ENCODE measurements around the gene CILP2.

CILP2 gene

DNA sequence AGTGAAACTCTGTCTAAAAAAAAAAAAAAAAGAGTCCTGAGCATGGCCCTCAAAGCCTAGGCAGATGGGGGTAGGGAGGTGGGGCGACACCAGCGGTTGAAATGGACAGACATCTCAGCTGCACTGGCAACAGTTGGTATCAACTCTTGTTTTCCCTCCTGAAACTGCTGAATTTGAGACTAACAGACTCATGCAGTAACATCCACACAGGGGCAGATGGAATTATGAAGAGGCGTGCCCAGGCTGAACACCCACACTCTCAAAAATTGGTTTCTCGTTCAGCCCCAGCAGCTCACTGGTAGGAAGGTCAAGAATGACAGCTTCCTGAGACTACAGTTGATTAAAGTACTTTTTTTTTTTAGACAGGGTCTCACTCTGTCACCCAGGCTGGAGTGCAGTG lies 56.3 kb downstream of the CILP2 start:
- DNase-seq (ENCODE audit: low read depth) = no peak
- TF ChIP-seq CTCF (IDR thresholded peaks at IDR 0.05; ENCODE audit: control insufficient read depth, extremely low read depth, insufficient read depth) = no peak
- no peak overlapping the region for H3K4me3 ChIP-seq (ENCODE audit: low read depth, low read length)

DNA sequence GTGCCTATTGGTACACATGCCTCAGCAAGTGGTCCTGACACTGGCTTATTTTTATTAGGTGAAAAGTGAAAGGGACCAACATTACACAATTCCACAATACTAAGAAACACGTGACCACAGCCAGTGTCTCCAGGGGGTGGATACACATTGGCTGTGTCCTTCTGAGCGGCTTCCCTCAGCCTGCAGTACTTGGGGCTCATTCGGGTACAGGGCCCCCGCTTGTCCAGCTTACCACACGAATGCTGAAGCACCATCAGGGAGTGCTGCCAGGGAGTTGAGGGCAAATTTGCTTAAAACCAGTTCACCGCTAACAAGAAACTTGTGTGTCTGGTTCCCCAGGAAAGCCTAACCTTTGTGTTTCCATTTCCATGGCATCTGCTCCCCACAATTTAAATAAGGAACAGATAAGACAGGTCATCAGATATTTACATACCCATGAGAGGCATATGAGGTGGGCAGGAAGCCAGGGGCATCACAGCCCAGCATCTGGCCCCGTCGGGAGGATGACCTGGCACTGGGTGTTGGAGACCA lies 57.2 kb downstream of the CILP2 start:
- no peak for TF ChIP-seq CTCF (IDR thresholded peaks at IDR 0.05; ENCODE audit: control insufficient read depth, extremely low read depth, insufficient read depth)
- no peak overlapping the region for H3K4me3 ChIP-seq (ENCODE audit: low read depth, low read length)
- DNase-seq (ENCODE audit: low read depth) = peak; percentile 76
